GM21529 (cell line): Measurements from ENCODE around the gene DNAJC5G.
"Not testable (repeated sequence)": the region's sequence is repeated elsewhere in the genome, so short reads cannot be mapped to it uniquely, and the experiment has no call there.

Experiments used
- ATAC-seq: cut with Tn5 transposase; IDR thresholded peaks from one replicate; pipeline ENCODE4 v1.9.1; 2021; ENCODE audit not compliant: unreplicated experiment

DNAJC5G gene

GRCh38 chr2:27251766-27252165, 23.5 kb upstream of the DNAJC5G start:
- no peak for ATAC-seq

GRCh38 chr2:27255187-27255586, 20.0 kb upstream of the DNAJC5G start:
- no peak for ATAC-seq

DNA sequence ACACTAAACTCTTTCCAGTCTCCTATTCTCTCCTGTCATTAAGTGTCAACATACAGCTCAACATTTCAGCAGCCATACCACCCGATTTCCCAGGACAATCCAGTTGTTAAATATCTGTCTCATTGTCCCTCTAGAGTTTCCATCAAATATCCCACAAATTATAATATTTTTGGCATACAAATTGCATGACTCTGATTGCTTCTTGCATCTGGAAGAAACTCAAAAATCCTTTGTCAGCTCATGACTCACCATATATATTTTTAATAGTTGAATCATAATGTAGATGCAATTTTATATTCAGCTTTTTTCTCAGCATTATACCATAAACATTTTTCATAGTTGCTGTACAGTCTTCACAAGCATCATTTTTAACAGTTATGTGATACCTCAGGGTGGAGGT, 19.6 kb upstream of the DNAJC5G start:
- ATAC-seq, result no peak

GRCh38 chr2:27256855-27257454, 18.3 kb upstream of the DNAJC5G start:
- no peak for ATAC-seq

- ATAC-seq, result no peak
Observed at GRCh38 chr2:27258051-27258450, 17.2 kb upstream of the DNAJC5G start.

GRCh38 chr2:27261241-27261925, 13.8 kb upstream of the DNAJC5G start:
- ATAC-seq, result no peak

DNA sequence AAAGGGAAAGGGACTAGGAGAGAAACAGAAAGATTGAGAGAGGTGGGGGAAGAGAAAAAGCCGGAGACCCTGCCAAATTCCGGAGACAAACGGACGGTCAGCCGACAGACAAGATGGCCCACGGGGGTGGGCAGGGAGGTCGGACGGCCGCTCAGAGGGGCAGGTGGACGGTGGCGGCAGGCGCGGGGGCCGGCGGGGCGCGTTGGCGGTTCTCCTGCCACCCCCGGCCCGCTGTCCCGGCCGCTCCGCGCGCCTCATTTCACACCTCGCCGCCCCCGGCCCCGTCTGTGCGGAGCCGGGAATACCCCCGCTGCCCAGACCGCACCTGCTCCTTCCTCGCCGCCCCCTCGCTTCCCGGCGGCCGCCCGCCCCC, 13.3 kb upstream of the DNAJC5G start:
- ATAC-seq, result no peak

GRCh38 chr2:27262379-27263286, 12.6 kb upstream of the DNAJC5G start, which contains the start of gene SLC30A3:
Gene SLC30A3 (minus strand): TSS chr2:27263047. CDS start chr2:27262906, 141 bp downstream.
- no peak for ATAC-seq

DNA sequence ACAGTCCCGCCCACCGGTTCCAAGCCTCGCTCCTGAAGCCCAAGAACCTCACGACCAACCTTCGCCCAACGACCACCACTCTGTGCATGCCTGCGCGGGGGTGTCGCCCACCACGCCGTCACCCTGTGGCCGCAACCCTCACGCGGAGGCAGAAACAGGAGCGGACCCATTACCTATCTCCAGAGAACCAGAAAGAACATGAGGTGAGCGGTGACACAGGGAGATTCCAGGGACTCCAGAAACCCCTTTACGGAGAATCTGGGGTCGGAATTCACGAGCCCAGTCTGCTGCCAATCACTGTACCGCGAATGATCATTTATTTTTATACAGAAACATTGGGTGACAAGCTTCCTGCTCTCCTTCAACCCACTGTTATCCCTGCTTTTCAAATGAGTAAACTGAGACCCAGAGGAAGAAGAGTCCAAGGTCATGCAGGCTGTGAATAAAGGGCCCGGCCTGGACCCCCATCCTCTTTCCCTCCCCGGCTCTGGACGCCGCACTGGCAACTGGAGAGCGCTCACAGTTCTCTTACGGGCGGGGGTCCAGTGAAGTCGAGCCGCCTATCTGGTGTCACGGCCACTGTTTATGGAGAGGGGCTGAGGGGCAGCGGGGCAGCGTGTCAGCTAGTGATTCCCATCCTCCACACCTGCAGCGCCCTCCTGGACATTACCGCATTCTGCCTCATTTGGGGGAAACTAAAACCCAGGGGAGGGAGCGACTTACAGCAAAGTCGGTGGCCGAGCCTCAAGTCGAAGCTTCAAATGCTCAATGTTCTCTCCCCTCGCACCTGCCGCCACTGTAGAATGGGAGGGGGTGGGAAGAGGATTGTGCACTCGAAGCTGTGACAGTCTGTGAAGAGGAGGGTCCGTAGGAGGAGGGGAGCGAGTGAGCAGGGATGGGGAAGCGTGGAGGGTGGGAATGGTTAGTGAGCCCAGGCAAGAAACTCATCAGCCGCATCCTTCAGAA, 11.7 kb upstream of the DNAJC5G start:
- ATAC-seq, result no peak

DNA sequence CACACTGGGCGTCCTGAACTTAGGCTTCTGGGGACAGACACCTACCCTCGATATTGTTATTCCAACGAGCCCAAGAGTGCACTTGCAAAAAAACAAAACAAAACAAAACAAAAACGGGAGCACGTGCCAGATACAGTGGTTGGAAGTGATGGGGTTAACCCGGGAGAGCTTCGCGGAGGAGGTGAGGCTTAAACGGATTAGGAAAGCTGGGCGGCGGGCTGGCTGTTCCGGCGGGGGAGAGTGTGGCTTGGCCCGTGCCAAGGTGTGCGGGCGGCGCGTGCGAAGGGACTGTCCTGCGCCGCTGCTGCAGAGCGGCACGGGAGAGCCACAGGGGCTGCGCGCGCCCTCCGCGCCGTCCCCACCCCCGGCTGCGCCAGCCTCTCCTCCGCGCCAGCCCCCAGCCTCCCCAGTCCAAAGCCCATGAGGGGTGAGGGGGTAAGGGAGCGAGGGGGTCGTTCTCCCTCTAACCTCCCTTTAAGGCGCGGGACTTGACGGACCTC, 10.9 kb upstream of the DNAJC5G start:
- no peak for ATAC-seq

GRCh38 chr2:27264753-27265535, 10.3 kb upstream of the DNAJC5G start:
- peak; percentile 55 for ATAC-seq

GRCh38 chr2:27265536-27265870, 9.7 kb upstream of the DNAJC5G start:
- ATAC-seq, result no peak

DNA sequence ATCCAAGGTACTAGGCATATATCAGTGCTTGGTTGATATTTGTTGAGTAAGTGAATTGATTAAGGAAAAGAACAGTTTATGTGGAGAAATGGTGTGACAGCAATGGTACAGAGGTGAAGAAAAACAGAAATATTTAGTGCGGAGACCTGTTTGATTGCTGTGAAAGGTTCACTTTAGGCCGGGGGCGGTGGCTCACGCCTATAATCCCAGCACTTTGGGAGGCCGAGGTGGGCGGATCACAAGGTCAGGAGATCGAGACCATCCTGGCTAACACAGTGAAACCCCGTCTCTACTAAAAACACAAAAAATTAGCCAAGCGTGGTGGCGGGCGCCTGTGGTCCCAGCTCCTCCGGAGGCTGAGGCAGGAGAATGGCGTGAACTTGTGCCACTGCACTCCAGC, 6.9 kb upstream of the DNAJC5G start:
- not testable (repeated sequence) for ATAC-seq

DNA sequence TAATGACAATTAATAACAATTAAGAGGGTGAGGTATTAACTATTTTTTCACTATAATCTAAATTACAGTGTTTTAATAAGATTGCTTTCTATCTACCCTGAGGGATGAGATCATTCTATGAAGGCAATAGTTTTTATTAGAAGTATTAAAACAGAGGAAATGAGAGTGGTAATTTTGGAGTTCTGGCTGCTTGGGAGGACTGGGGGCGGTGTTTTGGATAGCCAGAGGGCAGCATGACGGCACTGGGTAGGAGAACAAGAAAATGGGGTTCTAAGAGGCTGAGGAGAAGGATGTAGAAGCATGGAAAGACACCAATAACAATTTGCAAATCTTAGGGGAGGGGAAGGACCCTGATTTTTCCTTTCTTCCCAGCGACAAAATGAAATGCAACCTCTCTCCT, 5.1 kb upstream of the DNAJC5G start:
- ATAC-seq, result no peak

- no peak for ATAC-seq
Observed at GRCh38 chr2:27270670-27271069, 4.6 kb upstream of the DNAJC5G start.

DNA sequence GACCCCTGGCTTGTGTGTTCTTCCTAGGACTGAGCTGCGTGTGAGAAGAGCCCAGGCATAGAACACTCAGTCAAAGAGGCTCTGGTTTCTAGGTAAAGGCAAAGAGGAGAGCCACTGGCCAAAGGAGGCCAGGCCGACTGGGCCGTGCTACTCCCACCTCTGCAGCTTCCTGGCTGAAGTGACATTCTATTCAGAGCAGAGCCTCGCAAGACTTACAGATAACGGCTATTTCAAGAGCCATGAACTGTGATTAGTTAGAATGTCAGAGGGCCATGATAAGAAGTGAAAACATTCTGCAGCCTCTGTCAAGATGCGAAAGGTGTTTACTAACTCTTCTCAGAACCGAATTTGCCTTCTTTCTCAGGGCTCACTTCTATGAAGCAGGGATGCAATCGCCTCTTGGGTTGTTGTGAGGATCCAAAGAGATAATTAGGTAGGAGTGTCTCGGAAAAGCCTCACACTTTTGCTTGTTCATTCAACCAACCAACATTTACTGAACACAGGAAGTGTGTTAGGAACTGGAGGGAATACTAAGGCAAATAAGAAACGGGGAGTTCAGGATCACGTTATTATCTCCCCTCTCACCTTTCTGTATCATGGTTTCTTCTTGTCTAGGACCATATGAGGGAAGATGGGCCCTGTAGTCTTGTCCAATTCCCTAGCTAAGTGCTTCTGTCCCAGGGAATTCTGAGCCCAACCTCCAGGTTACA, 3.4 kb upstream of the DNAJC5G start:
- no peak for ATAC-seq

- ATAC-seq, result not testable (repeated sequence)
Observed at GRCh38 chr2:27272537-27273522, 2.4 kb upstream of the DNAJC5G start.

- no peak for ATAC-seq
Observed at GRCh38 chr2:27278010-27278409, 2.8 kb downstream of the DNAJC5G start.
